Activated T-cell treated with anti-CD3 and anti-CD28 coated beads, Interleukin-2, amount 50 U/mL, for 1 hour (primary cell): ENCODE measurements around the gene DSCAM.

Experiments used
- DNase-seq: peaks from one replicate; pipeline ENCODE4 v3.0.0-alpha.2; 2020

The DSCAM gene

GRCh38 chr21:40647706-40648105 is 199.3 kb downstream of the DSCAM start:
- DNase-seq, result no peak

DNA sequence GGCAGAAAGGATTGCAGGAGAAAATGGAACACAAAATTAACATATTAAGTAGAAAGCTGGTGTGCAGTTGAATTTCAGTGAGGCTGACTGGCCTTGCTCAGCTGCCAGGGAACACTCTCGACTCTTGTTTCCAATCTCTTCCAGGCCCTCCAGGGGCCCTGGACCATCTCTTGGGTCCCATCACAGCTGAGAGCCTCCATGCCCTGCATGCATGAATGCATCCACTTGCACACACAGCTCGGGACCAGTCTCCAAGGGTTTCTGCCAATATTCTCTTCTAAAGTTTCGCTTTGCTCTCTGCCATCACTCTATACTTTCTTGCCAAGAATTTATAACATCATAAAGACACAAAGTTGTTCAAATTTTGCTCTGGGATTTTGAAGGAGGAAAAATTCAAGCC is 200.3 kb downstream of the DSCAM start:
- no peak for DNase-seq

DNA sequence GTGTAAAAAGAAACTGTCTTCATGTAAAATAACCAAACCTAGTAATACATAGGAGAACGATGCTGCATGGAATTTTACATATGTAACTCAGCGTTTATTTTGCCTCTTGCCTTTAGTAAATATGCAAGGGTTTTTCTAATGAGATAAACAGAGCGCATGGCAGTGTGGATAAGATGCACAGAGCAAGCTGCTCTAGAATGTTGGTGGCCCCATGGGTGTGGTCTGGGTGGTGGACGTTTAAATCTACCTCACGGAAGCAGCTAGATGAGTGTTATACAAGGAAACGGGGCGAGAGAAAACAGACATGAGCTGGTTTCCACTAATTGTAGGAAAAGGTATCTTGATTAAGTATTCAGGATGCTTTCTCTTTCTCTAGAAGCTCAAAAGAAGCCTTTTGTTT is 205.9 kb downstream of the DSCAM start:
- DNase-seq, result no peak

- no peak for DNase-seq
These were observed 206.6 kb downstream of the DSCAM start for GRCh38 chr21:40640266-40640789.

- no peak for DNase-seq
These were observed 207.3 kb downstream of the DSCAM start for GRCh38 chr21:40639616-40640194.

DNA sequence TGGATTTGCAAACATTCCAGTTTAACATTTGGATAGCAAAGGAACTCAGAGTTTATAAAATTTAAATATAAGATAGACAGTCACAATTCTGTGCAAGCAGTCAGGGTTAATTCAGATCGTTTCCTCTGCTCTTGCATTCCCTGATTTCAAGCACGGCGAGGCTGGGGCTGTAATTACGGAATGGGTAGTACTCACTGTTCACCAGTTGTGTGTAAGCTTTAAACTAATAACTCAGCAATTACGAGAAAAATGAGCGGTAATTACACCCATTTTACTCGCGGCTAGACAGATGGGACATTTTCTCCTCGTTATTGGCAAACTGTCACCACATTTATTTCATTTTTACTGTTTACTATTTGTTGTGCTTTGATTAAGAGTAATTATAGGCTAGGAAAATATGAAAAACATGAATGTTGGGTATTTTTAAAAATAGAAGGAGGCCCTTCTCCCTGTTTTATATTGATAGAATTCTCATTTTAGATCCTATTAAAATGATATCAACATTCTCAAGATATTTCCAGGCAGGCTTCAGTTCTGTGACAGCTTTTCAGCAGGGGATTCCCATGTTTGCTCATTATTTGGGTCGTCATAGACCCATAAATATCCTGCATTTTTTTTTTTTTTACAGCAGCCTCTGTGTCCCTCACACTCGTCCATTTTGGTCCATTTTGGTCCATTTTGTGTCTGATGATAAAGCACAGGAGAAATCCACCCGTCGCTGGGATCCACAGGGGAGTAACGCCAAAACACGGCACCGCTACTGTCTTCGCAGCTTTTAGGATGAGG is 208.3 kb downstream of the DSCAM start:
- no peak for DNase-seq

DNA sequence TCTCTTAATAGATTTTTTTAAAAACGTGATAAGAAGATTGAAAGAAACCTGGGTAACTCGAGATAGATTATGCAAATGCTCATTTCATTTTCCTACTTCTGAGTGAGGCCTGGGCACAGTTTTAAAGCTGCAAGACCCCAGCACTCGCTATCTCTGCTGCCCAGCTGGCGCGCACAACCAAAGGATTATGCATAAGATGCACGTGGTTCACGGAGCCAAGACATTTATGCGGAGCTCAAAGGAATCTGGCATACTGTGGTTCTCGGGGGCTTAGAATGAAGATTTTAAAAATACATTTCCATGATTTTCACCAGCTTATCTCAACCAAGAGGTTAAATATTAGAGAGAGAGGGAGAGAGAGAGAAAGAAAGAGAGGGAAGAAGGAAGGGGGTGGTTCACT is 210.9 kb downstream of the DSCAM start:
- no peak for DNase-seq

DNA sequence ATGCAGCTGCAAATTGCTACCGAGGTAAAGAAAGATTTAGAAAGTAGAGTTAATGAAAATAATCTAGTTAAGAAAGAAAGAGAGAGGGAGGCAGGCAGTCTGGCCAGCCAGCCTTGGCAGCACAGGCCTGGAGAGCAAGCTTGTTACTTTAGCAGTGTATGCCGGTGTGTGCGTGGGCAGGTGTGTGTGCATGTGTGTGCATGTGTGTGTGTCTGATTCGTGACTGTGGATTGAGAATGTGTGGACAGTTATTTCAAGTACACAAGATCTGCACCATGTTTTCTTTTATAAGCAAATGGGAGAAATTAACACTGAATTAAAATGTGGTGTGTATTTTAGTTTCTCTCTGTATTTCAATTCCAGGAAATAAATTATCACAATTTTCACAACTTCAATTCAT is 211.6 kb downstream of the DSCAM start:
- no peak for DNase-seq

- no peak for DNase-seq
These were observed 212.8 kb downstream of the DSCAM start for GRCh38 chr21:40634141-40634540.

DNA sequence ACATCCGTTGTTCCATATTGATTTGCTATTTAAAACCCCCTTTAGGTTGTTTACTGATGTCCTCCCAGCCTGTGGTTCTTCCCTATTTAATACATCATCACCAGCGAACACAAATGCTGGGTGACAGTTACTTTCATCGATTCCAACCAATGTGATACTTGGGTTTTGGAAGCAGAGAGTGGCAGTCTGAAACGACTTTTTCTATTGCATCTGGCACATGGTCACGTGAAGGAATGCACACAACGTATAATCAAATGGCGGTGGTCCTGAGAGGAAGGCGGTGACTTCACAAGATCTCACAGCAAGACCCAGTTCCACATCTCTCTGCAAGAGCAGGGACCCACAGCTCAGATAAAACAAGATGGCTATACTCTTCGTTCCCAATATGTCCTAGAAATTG is 213.9 kb downstream of the DSCAM start:
- no peak for DNase-seq

DNA sequence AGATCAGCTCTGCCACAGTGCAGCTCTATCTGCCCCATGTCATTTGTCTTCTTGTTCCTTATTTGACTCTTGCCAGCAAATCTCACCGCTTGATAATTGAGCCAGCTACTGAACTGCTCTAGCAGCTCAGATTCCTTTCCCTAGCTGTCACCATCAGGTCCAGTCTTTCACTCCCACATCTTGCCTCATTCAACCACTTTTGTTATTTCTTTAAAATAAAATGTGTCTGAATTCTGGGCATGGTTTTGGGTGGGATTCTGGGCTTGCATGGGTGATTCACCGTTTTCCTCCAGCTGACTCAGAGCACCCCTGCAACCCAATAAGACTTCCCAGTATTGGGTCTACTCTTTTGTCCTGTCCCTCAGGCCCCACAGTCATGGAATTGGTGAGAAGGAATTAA is 215.7 kb downstream of the DSCAM start:
- no peak for DNase-seq

DNA sequence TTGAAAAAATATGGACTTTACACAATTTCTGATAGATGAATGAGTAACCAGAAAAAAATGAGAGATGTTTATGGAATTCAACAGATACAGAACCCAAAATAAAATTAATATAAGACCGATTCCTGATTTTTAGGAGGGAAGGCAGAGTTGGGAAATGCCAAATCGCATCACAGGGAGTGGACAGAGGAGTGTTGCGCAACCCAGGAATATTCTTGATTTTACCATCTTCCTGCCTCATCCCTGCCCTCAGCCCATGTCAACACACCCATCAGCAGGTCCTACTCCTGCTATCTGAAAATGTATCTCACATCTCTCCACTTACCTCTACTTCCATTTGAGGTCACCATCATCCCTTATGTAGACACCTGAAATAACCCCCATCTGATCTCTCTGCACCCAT is 221.0 kb downstream of the DSCAM start:
- no peak for DNase-seq

- DNase-seq, result no peak
These were observed 223.4 kb downstream of the DSCAM start for GRCh38 chr21:40623528-40623927.

DNA sequence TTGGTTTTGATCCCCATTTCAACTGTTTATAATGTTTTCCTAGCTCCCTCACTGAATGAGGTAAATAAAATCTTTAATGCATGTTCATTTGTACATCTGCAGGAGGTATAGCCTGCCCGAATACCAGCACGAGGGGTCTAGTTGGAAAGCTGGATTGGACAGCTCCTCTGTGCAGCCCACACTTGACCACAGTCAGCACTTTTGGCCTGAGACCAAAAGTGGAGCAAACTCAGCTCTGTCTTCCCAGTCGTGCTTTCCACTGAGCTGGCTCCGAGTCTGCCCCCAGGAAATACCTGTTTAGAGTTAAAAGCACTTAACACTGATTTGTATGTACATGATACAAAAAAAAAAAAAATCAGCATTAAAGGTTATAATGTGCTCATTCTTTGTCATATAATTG is 224.4 kb downstream of the DSCAM start:
- no peak for DNase-seq

GRCh38 chr21:40620386-40621145 is 226.4 kb downstream of the DSCAM start:
- no peak for DNase-seq

DNA sequence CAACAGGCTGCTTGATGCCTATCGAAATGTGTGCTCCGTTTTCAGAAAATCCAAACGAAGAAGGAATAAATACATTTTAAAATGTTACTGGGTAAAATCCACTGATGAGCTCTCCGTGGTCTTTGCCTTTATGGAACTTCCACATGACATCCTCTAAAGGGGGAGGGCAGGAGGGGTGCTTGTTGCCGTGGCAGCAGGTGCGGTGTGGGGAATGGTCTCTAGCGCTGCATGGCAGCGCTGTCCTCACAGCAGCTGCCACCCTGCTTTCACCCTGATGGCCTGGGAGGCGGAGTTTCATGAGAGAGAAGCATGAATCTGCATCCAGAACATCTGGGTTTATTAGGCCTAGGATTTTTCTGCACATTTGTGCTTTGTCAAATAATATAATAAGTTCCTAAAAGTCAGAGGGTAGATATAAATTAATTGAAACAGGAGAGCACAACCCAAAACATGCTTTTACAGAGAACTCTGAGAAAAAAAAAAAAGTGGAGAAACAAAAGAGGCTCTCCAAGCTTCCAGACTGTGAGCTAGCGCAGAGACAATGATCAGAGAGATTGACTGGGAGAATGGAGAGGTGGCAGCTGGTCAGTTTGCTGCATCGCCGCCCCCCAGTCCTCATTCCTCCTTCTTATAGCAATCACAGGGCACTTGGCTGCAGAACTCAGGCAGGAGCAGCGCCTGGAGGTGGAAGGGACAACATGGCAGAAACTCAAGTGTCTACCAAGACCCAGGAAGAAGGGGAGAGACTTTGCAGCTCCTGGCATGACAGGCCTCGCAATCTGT is 228.6 kb downstream of the DSCAM start:
- DNase-seq, result no peak

DNA sequence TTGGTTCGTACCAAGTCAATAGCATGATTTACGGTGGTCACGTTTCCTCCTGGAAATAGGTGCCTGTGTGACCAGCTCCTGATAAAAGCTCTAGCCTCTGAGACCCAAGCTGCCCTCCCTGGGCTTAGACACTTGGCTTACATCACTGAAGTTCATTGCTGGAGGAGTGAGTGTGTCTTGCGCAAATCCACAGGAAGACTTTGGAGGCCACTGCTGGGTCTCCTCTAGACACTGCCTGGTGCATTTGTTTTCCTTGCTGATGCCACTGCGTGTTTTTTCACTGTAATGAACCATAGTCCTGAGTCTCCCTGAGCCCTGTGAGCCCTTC is 230.6 kb downstream of the DSCAM start:
- DNase-seq, result no peak

- DNase-seq, result no peak
These were observed 231.2 kb downstream of the DSCAM start for GRCh38 chr21:40615505-40616376.

DNA sequence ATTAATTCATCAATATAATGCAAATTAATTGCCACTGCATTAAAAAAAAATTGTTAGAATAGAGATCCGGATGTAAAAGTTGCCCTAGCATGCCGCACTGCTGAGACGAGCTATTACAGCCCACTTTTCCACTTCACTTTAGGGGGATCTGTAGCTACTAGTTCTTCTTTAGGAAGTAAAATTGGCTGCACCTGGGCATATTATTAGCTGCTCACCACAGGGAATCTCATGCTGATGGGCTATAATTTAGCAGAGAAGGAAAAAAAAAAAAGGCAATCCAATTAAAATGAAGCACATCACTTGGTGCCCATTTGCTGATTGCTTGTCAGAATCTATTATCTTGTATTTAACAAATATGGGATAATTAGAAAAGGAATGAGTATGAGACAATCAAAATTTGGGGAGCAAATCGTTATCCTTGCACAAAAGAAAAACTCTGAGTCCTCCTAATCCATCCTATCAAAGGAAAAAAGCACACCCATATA is 233.4 kb downstream of the DSCAM start:
- no peak for DNase-seq

DNA sequence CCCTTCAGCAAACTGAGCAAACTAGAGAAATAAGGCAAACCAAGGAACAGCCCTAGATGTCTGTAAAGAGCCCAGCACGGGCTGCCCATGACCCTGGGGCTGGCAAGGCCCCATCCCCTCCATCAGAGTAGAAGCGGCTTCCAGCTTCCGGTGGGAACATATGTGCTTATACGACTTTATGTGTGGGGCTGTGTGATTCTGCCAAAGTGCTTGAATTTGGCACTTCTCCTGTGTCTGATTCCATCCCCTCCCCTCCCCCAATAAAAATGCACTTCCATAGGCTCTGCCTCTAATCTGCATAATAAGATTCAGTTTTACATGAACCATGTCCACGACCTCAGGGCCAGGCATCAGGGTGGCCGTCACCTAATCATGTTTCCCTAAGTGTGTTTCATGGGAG is 236.6 kb downstream of the DSCAM start:
- no peak for DNase-seq

GRCh38 chr21:40606341-40606740 is 240.6 kb downstream of the DSCAM start:
- no peak for DNase-seq

- no peak for DNase-seq
These were observed 241.9 kb downstream of the DSCAM start for GRCh38 chr21:40605094-40605493.
